Bronchial epithelial cell (primary cell): ENCODE data around the gene PLCL1. TPM values are rescaled to one million over a fixed set of nuclear protein-coding genes. Genes with fewer than 3 reads are reported as not detected.

Experiments
- DNase-seq: peaks from one replicate; pipeline ENCODE4 v3.0.0-alpha.2; 2010; ENCODE audit warnings: low read depth
- FAIRE-seq: peaks from 2 replicates; lab custom pipeline; 2011; peaks lifted over from hg19 to GRCh38; lab: Jason Lieb, UNC
- H3K27me3 ChIP-seq: 2 replicates; pipeline ENCODE4 v1.5.1; 2011; ENCODE audit warnings: low read length; ENCODE audit not compliant: control insufficient read depth, insufficient read depth
- H3K36me3 ChIP-seq: 2 replicates; pipeline ENCODE4 v1.5.1; 2011; ENCODE audit warnings: low read length; ENCODE audit not compliant: control insufficient read depth, insufficient read depth
- H3K4me3 ChIP-seq: 2 replicates; pipeline ENCODE4 v1.5.1; 2011; ENCODE audit warnings: mild to moderate bottlenecking, low read depth, low read length, control low read depth
- total RNA-seq: library from RNA; depleted of rRNA; stranded (reverse); fragments of >200 nt; gene quantifications from 2 replicates; pipeline ENCODE4 v1.2.1, GENCODE V29; 2014
- TF ChIP-seq, protein P1 (sequence below): IDR thresholded peaks from 2 replicates; pipeline ENCODE4 v1.5.1; 2011; ENCODE audit warnings: mild to moderate bottlenecking, moderate library complexity, low read length, control low read depth, inconsistent platforms; ENCODE audit not compliant: insufficient read depth, severe bottlenecking

Gene PLCL1
- total RNA-seq, 1 donor from 2014 or later, result not detected

DNA sequence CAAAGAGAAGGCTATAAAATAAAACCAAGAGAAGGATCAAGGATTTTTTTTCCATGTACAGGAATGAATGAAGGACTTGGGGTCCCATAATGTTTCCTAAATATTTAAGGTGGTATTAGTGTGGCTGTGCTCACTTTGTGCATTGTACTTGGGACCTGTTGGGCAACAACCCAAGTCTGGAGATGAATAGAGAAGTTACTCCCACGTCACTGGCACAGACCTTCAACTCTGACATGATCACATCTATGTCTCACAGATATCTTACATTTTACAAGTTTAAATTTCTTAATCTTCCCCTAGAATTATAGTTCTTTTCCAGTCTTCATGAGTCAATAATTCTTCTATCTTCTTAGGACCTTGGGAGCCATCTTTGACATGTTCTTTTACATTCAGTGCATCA, 133.4 kb downstream of the PLCL1 start:
- FAIRE-seq (no peak), DNase-seq (no peak)
- H3K4me3 ChIP-seq, result no peak overlapping the region

GRCh38 chr2:197938555-197938954, 134.2 kb downstream of the PLCL1 start:
- Histone ChIP-seq H3K4me3 (no peak overlapping the region), H3K27me3 (no peaks in the 10 kb centered on the region), H3K36me3 (no peaks in the 10 kb centered on the region)
- no peak for FAIRE-seq
- DNase-seq, result no peak
- TF ChIP-seq, protein P1, sequence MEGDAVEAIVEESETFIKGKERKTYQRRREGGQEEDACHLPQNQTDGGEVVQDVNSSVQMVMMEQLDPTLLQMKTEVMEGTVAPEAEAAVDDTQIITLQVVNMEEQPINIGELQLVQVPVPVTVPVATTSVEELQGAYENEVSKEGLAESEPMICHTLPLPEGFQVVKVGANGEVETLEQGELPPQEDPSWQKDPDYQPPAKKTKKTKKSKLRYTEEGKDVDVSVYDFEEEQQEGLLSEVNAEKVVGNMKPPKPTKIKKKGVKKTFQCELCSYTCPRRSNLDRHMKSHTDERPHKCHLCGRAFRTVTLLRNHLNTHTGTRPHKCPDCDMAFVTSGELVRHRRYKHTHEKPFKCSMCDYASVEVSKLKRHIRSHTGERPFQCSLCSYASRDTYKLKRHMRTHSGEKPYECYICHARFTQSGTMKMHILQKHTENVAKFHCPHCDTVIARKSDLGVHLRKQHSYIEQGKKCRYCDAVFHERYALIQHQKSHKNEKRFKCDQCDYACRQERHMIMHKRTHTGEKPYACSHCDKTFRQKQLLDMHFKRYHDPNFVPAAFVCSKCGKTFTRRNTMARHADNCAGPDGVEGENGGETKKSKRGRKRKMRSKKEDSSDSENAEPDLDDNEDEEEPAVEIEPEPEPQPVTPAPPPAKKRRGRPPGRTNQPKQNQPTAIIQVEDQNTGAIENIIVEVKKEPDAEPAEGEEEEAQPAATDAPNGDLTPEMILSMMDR, result no peak

More for the DNA sequence above, 133.4 kb downstream of the PLCL1 start:
- H3K27me3 ChIP-seq, result no peaks in the 10 kb centered on the region
- H3K36me3 ChIP-seq, result no peaks in the 10 kb centered on the region
- TF ChIP-seq, protein P1, result no peak

GRCh38 chr2:197939787-197940186, 135.4 kb downstream of the PLCL1 start:
- Histone ChIP-seq H3K4me3 (no peak overlapping the region), H3K27me3 (no peaks in the 10 kb centered on the region), H3K36me3 (no peaks in the 10 kb centered on the region)
- TF ChIP-seq, protein P1, result no peak
- DNase-seq, result no peak
- no peak for FAIRE-seq

- TF ChIP-seq, protein P1, result no peak
- Histone ChIP-seq H3K36me3 (no peaks in the 10 kb centered on the region), H3K27me3 (no peaks in the 10 kb centered on the region), H3K4me3 (no peak overlapping the region)
- no peak for FAIRE-seq
- DNase-seq, result no peak
These were observed 136.0 kb downstream of the PLCL1 start for GRCh38 chr2:197940382-197940781.

DNA sequence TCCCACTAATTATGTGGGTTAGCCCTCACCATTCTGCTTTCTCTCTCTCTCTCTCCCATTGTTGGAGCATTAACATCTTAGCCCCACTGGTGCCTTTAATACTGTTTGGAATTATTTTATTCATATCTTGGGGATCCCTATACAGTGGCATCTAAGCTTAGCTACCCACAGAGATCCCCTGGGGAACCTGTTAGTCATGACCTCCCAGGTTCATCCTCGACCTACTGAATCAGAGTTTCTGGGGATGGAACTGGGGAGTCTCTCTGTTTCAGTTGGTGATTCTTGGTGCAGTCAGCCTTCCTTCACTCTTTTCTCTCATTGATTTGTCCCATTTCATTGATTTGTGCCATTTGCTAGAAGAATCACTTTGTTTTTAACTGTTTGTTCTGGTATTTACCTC, 137.3 kb downstream of the PLCL1 start:
- FAIRE-seq (no peak), DNase-seq (no peak)
- no peak overlapping the region for H3K4me3 ChIP-seq
- H3K27me3 ChIP-seq, result no peaks in the 10 kb centered on the region
- TF ChIP-seq, protein P1, result no peak
- H3K36me3 ChIP-seq, result no peaks in the 10 kb centered on the region

- FAIRE-seq, result no peak
- TF ChIP-seq, protein P1, result no peak
- Histone ChIP-seq H3K4me3 (no peak overlapping the region), H3K27me3 (no peaks in the 10 kb centered on the region), H3K36me3 (no peaks in the 10 kb centered on the region)
- DNase-seq, result no peak
These were observed 139.3 kb downstream of the PLCL1 start for GRCh38 chr2:197943731-197944130.
